ENCODE measurements around the gene ZNF614. TPM values are rescaled to one million over a fixed set of nuclear protein-coding genes. Genes with fewer than 3 reads are reported as not detected.
A peak's percentile ranks its signal among the peaks of the same experiment; 100 is the strongest.

Gene ZNF614
- total RNA-seq, 1 donor from 2014 or later, result 14.8 TPM

DNA sequence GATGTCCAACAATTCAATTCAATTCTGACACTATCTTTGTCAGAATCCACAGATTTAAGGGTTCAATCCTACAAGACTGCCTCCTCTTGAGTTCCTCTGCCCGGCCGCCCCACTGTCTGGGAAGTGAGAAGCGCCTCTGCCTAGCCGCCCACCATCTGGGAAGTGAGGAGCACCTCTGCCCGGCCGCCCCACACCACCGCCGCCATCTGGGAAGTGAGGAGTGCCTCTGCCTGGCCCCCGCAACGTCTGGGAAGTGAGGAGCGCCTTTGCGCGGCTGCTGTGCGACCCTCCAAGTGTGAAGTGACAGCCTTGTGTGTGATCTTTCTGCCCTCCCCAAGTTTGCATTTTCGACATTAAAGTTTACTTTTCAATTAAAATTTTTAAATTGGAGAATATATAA is 6.0 kb downstream of the ZNF614 start:
- DNase-seq (ENCODE audit: low spot score, unreplicated experiment), result no peak
- H3K27ac Mint-ChIP-seq, result no peak overlapping the region
- peaks cover 67% of the 10 kb centered on the region for H3K9me3 Mint-ChIP-seq (ENCODE audit: low read depth)
- TF ChIP-seq, protein P1, sequence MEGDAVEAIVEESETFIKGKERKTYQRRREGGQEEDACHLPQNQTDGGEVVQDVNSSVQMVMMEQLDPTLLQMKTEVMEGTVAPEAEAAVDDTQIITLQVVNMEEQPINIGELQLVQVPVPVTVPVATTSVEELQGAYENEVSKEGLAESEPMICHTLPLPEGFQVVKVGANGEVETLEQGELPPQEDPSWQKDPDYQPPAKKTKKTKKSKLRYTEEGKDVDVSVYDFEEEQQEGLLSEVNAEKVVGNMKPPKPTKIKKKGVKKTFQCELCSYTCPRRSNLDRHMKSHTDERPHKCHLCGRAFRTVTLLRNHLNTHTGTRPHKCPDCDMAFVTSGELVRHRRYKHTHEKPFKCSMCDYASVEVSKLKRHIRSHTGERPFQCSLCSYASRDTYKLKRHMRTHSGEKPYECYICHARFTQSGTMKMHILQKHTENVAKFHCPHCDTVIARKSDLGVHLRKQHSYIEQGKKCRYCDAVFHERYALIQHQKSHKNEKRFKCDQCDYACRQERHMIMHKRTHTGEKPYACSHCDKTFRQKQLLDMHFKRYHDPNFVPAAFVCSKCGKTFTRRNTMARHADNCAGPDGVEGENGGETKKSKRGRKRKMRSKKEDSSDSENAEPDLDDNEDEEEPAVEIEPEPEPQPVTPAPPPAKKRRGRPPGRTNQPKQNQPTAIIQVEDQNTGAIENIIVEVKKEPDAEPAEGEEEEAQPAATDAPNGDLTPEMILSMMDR (IDR thresholded peaks at IDR 0.05; ENCODE audit: unreplicated experiment), result no peak
- no peaks in the 10 kb centered on the region for H3K27me3 Mint-ChIP-seq
- no peak overlapping the region for H3K4me3 Mint-ChIP-seq (ENCODE audit: low read depth)
- peaks cover 7% of the 10 kb centered on the region for H3K4me1 Mint-ChIP-seq (ENCODE audit: low read depth)
- H3K36me3 Mint-ChIP-seq (ENCODE audit: insufficient read depth), result peaks cover 90% of the 10 kb centered on the region

DNA sequence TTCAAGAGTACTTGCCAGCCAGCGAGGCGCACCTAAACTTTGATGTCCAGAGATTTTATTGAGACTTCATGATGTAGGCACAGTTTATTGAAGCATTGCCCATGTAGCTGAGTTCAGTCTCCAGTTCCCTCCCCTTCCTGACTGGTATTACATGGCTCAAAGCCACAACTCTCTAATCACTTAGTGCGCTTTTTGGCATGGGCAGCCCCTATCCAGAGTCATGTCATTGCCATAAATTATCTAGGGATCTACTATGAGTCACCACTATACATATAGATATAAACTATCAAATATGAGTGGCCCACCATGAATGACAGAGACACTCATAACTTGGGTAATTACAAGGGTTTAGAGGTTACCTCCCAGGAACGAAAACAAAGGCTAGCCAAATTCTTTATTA is 7.7 kb downstream of the ZNF614 start:
- Mint-ChIP-seq H3K4me1 (ENCODE audit: low read depth) (no peaks in the 10 kb centered on the region), H3K36me3 (ENCODE audit: insufficient read depth) (peaks cover 92% of the 10 kb centered on the region), H3K27me3 (no peaks in the 10 kb centered on the region), H3K27ac (no peak overlapping the region), H3K9me3 (ENCODE audit: low read depth) (peaks cover 75% of the 10 kb centered on the region), H3K4me3 (ENCODE audit: low read depth) (no peak overlapping the region)
- TF ChIP-seq, protein P1 (IDR thresholded peaks at IDR 0.05; ENCODE audit: unreplicated experiment), result no peak
- no peak for DNase-seq (ENCODE audit: low spot score, unreplicated experiment)

DNA sequence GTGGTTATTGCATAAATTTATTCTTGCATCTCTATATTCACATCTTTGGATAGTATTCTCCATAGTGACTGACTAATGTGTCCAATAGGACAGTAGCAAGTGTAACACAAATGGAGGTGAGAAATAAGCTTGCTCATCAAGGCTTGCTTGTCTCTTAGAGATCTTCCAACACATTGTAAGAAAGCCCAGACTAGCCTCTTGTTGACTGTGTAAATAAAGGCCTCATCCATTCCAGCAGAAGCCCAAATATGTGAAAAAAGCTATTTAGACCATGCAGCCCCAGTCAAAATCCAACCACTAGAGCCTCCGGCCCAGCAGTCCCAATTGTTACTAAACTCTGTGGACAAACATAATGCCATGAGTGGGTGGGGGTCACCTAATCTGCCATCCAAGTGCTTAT is 17.5 kb downstream of the ZNF614 start:
- Mint-ChIP-seq H3K4me1 (ENCODE audit: low read depth) (peaks cover 5% of the 10 kb centered on the region), H3K36me3 (ENCODE audit: insufficient read depth) (peaks cover 50% of the 10 kb centered on the region), H3K4me3 (ENCODE audit: low read depth) (no peak overlapping the region), H3K9me3 (ENCODE audit: low read depth) (peaks cover 18% of the 10 kb centered on the region), H3K27me3 (no peaks in the 10 kb centered on the region), H3K27ac (no peak overlapping the region)
- no peak for DNase-seq (ENCODE audit: low spot score, unreplicated experiment)
- TF ChIP-seq, protein P1 (IDR thresholded peaks at IDR 0.05; ENCODE audit: unreplicated experiment), result no peak

DNA sequence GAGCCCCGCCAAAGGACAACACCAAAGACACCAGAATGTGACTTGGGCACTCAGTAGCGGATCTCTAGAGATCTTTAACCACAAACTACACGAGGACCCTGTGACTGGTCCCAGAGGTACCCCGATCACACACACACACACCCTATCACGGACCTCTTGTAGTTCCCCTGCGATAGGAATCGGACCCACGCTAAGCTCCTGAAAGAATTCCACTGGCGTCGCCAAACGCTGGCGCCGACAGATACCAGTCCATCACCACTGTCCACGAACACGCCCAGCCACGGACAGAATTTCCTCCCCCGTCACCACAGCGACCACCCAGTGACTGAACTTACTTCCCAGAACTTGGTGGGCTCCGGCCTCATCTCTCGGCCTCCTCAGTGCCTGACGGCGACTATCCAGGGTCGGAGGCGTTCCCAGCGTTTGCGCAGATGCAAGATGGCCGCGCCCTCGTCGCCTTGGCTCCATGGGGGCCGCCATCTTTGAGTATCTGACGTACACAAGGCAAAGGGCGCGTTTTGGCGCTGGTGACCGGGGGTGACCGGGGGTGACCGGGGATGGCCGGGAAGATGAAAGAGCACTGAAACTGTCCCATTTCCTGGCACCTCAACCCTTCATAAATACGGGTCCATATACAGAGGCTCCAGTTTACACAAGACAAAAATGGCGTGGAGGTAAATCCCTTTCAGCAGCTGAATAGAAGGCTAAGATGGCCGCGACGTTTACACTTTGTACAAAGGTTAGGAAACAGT is 20.2 kb downstream of the ZNF614 start, which contains the start of gene ZNF615:
Gene ZNF615 (minus strand): TSS at position 406 of the 752 bp plus-strand sequence. CDS start 4,500 bp downstream, outside the sequence.
- peak; percentile 80 for DNase-seq (ENCODE audit: low spot score, unreplicated experiment)
- Mint-ChIP-seq H3K27ac (peak within 1 kb of the TSS; percentile 99), H3K27me3 (no peaks in the 10 kb centered on the region), H3K4me3 (ENCODE audit: low read depth) (peak within 1 kb of the TSS; percentile 94), H3K4me1 (ENCODE audit: low read depth) (peaks cover 5% of the 10 kb centered on the region), H3K9me3 (ENCODE audit: low read depth) (peaks cover 19% of the 10 kb centered on the region), H3K36me3 (ENCODE audit: insufficient read depth) (peaks cover 51% of the 10 kb centered on the region)
- TF ChIP-seq, protein P1 (IDR thresholded peaks at IDR 0.05; ENCODE audit: unreplicated experiment), result no peak

DNA sequence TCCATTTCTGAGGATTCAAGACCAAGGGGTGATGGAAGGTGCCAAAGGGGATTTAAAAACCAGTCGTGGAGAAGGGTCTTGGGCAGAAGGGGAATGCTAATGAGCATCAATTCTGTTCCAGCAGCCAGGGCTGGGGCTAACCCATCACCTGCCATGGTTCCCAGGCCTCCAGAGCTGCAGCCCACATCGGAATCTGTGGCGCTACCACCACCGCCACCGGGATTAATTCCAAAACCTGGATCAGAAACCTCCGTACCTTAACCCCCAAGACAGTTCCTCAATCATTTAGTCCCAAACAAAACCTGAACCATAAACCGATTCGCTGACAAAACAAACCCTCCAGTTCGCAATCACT is 20.8 kb downstream of the ZNF614 start:
- DNase-seq (ENCODE audit: low spot score, unreplicated experiment), result no peak
- Mint-ChIP-seq H3K27me3 (no peaks in the 10 kb centered on the region), H3K4me3 (ENCODE audit: low read depth) (peak overlapping the region; percentile 94), H3K9me3 (ENCODE audit: low read depth) (peaks cover 17% of the 10 kb centered on the region), H3K36me3 (ENCODE audit: insufficient read depth) (peaks cover 47% of the 10 kb centered on the region), H3K4me1 (ENCODE audit: low read depth) (peaks cover 5% of the 10 kb centered on the region), H3K27ac (peak overlapping the region; percentile 99)
- TF ChIP-seq, protein P1 (IDR thresholded peaks at IDR 0.05; ENCODE audit: unreplicated experiment), result no peak

Measured in progenitor cell of endocrine pancreas (in vitro differentiated cells).